GM23338 (cell line): Measurements from ENCODE around the gene ZSCAN32. TPM values are rescaled to one million over a fixed set of nuclear protein-coding genes. Genes with fewer than 3 reads are reported as not detected.

Source experiments
- ATAC-seq: fragments of 200-7000 bp; cut with Tn5 transposase; 3 replicates; pipeline ENCODE4 v1.9.1; 2020
- DNase-seq: peaks from one replicate; pipeline ENCODE4 v3.0.0-alpha.2; 2015; ENCODE audit warnings: low spot score
- H2AFZ ChIP-seq: fragments of 200-600 bp; sonication (generic); 2 replicates; pipeline ENCODE4 v1.8.0; 2016; ENCODE audit warnings: antibody characterized with exemption, mild to moderate bottlenecking, moderate library complexity
- H3F3A ChIP-seq: fragments of 200-600 bp; sonication (generic); replicated peaks from 2 replicates; pipeline ENCODE4 v1.8.0; 2017; ENCODE audit warnings: antibody characterized with exemption, mixed run types, low read depth
- H3K27ac ChIP-seq: fragments of 200-600 bp; sonication (generic); 2 replicates; pipeline ENCODE4 v1.6.1; 2016; ENCODE audit warnings: low read depth
- H3K27me3 ChIP-seq: fragments of 200-600 bp; sonication (generic); 2 replicates; pipeline ENCODE4 v1.8.0; 2016; ENCODE audit warnings: mild to moderate bottlenecking, mixed run types, moderate library complexity; ENCODE audit not compliant: insufficient read depth
- H3K36me3 ChIP-seq: fragments of 200-600 bp; sonication (generic); 2 replicates; pipeline ENCODE4 v1.8.0; 2016; ENCODE audit warnings: mild to moderate bottlenecking; ENCODE audit not compliant: insufficient read depth
- H3K4me1 ChIP-seq: fragments of 200-600 bp; sonication (generic); 2 replicates; pipeline ENCODE4 v1.8.0; 2016; ENCODE audit warnings: mild to moderate bottlenecking, moderate library complexity; ENCODE audit not compliant: insufficient read depth
- H3K4me2 ChIP-seq: fragments of 200-600 bp; sonication (generic); 2 replicates; pipeline ENCODE4 v1.7.1; 2017; ENCODE audit warnings: mixed run types
- H3K4me3 ChIP-seq: fragments of 200-600 bp; sonication (generic); 2 replicates; pipeline ENCODE4 v1.6.1; 2016; ENCODE audit warnings: mixed run types
- H3K79me2 ChIP-seq: fragments of 200-600 bp; sonication (generic); replicated peaks from 2 replicates; pipeline ENCODE4 v1.8.0; 2017; ENCODE audit warnings: mild to moderate bottlenecking; ENCODE audit not compliant: insufficient read depth
- H3K9me2 ChIP-seq: fragments of 200-600 bp; sonication (generic); 2 replicates; pipeline ENCODE4 v1.8.0; 2017; ENCODE audit not compliant: insufficient read depth
- H4K20me1 ChIP-seq: fragments of 200-600 bp; sonication (generic); replicated peaks from 2 replicates; pipeline ENCODE4 v1.8.0; 2017; ENCODE audit warnings: mild to moderate bottlenecking; ENCODE audit not compliant: insufficient read depth
- H3K27ac Mint-ChIP-seq: 2 replicates; pipeline ENCODE4 v1.8.0; 2020; ENCODE audit warnings: inconsistent platforms, mild to moderate bottlenecking, moderate library complexity, mixed read lengths
- H3K27me3 Mint-ChIP-seq: 3 replicates; pipeline ENCODE4 v1.8.0; 2022; ENCODE audit warnings: low read depth, mild to moderate bottlenecking, moderate library complexity, mixed read lengths, inconsistent platforms; ENCODE audit not compliant: insufficient read depth, poor library complexity
- H3K36me3 Mint-ChIP-seq: 3 replicates; pipeline ENCODE4 v1.8.0; 2021; ENCODE audit warnings: low read depth, mild to moderate bottlenecking, inconsistent platforms, moderate library complexity, mixed read lengths
- H3K4me1 Mint-ChIP-seq: 3 replicates; pipeline ENCODE4 v1.8.0; 2020; ENCODE audit warnings: mild to moderate bottlenecking, inconsistent platforms, mixed read lengths
- H3K4me3 Mint-ChIP-seq: 3 replicates; pipeline ENCODE4 v1.8.0; 2021; ENCODE audit warnings: moderate library complexity, mild to moderate bottlenecking, inconsistent platforms, mixed read lengths
- H3K9me3 Mint-ChIP-seq: 3 replicates; pipeline ENCODE4 v1.8.0; 2020; ENCODE audit warnings: moderate library complexity, mild to moderate bottlenecking, inconsistent platforms, mixed read lengths
- CREB1 ChIP-seq: fragments of 250-450 bp; sonication (Bioruptor Pico); IDR thresholded peaks from 2 replicates; pipeline ENCODE4 v1.5.0; 2020; ENCODE audit warnings: low read depth, mild to moderate bottlenecking, moderate library complexity
- ETS1 ChIP-seq: IDR thresholded peaks from 2 replicates; pipeline ENCODE4 v1.6.1; 2016; ENCODE audit warnings: antibody characterized with exemption
- POLR2AphosphoS5 ChIP-seq: IDR thresholded peaks from 2 replicates; pipeline ENCODE4 v1.6.1; 2016; ENCODE audit warnings: antibody characterized with exemption, low read depth
- REST ChIP-seq: IDR thresholded peaks from one replicate; pipeline ENCODE4 v1.6.1; 2018; ENCODE audit warnings: antibody characterized with exemption; ENCODE audit not compliant: unreplicated experiment
- ZNF114 ChIP-seq: fragments of 250-450 bp; sonication (Bioruptor Pico); IDR thresholded peaks from 2 replicates; pipeline ENCODE4 v1.5.0; 2020; ENCODE audit warnings: mild to moderate bottlenecking, moderate library complexity
- ZNF462 ChIP-seq: fragments of 250-450 bp; sonication (Bioruptor Pico); IDR thresholded peaks from 2 replicates; pipeline ENCODE4 v1.5.0; 2020; ENCODE audit warnings: mild to moderate bottlenecking, moderate library complexity
- long read RNA-seq: library from polyadenylated mRNA; unstranded; transcript quantifications from one replicate; pipeline ENCODE4 v2.0.0, GENCODE V29; 2020; ENCODE audit not compliant: unreplicated experiment
- polyA plus RNA-seq: library from polyadenylated mRNA; unstranded; fragments of >200 nt; fragmentation: Nextera tagmentation; extraction: Ambion mirVana; gene quantifications from 2 replicates; pipeline ENCODE4 v1.2.1, GENCODE V29; 2016
- total RNA-seq: library from RNA; depleted of rRNA; stranded (reverse); fragments of >200 nt; shearing (Covaris generic); gene quantifications from 2 replicates; pipeline ENCODE4 v1.2.3, GENCODE V29; 2014; rRNA removed

The ZSCAN32 gene
- total RNA-seq (16.5 and 19.2 TPM in 2 replicates), polyA plus RNA-seq (9.6 and 11.7 TPM in 2 replicates)
- long read RNA-seq, partial matches to known transcripts = 0 of 5 reads
- long read RNA-seq, other reads (novel, unspliced or antisense) = 4 of 5 reads

GRCh38 chr16:3400779-3401688 lies at the start of gene ZSCAN32, which contains the start of gene ZNF174:
ZSCAN32 (minus strand) TSS chr16:3401004; CDS start chr16:3397557, 3,447 bp downstream.
ZNF174 (plus strand) TSS chr16:3401215; CDS start chr16:3402005, 790 bp downstream.
- Histone ChIP-seq H3K4me2 (peak within 1 kb of the TSS; percentile 90), H3K27ac (peak within 1 kb of the TSS; percentile 87), H3F3A (peaks cover 4% of the 10 kb centered on the region; the same call in 1 of the 2 replicates), H3K36me3 (peaks cover 15% of the 10 kb centered on the region), H3K4me1 (no peaks in the 10 kb centered on the region; the same call in 1 of the 2 replicates), H3K9me2 (peaks cover 4% of the 10 kb centered on the region; the same call in 1 of the 2 replicates), H3K27me3 (no peaks in the 10 kb centered on the region), H4K20me1 (no peaks in the 10 kb centered on the region; the same call in 1 of the 2 replicates), H3K79me2 (peaks cover 44% of the 10 kb centered on the region), H2AFZ (peak within 1 kb of the TSS; percentile 96), H3K4me3 (peak within 1 kb of the TSS; percentile 89)
- peak; percentile 99 for DNase-seq
- no peak for TF ChIP-seq ZNF114 (CRISPR knock-in tag)
- TF ChIP-seq POLR2AphosphoS5 = peak; percentile 96
- no peak for TF ChIP-seq ZNF462
- peak; percentile 90 for TF ChIP-seq ETS1
- TF ChIP-seq REST = peak; percentile 8
- TF ChIP-seq CREB1 (CRISPR knock-in tag) = peak; percentile 74
- peaks cover 66% of the 10 kb centered on the region for H3K36me3 Mint-ChIP-seq
- ATAC-seq = peak; percentile 93
- peaks cover 34% of the 10 kb centered on the region for H3K9me3 Mint-ChIP-seq
- peaks cover 13% of the 10 kb centered on the region for H3K27me3 Mint-ChIP-seq
- H3K4me1 Mint-ChIP-seq = peaks cover 7% of the 10 kb centered on the region
- H3K4me3 Mint-ChIP-seq = peak within 1 kb of the TSS; percentile 98
- H3K27ac Mint-ChIP-seq = peak within 1 kb of the TSS; percentile 87
